Epithelial cell of proximal tubule (primary cell): ENCODE results near the gene RGS3. TPM values are rescaled to one million over a fixed set of nuclear protein-coding genes. Genes with fewer than 3 reads are reported as not detected.
"Not testable (repeated sequence)": the region's sequence is repeated elsewhere in the genome, so short reads cannot be mapped to it uniquely, and the experiment has no call there.

ENCODE experiments used
- DNase-seq: peaks from one replicate; pipeline ENCODE4 v3.0.0-alpha.2; 2011; ENCODE audit warnings: low read depth
- H3K4me3 ChIP-seq: 2 replicates; pipeline ENCODE4 v1.5.1; 2011; ENCODE audit warnings: low read depth, mild to moderate bottlenecking, low read length
- CTCF ChIP-seq: conservative IDR thresholded peaks from 2 replicates; pipeline ENCODE4 v1.5.1; 2012; ENCODE audit warnings: low read depth, mild to moderate bottlenecking, low read length
- total RNA-seq: library from RNA; depleted of rRNA; stranded (reverse); fragments of >200 nt; gene quantifications from 2 replicates; pipeline ENCODE4 v1.2.3, GENCODE V29; 2015

The RGS3 gene
- total RNA-seq, 1 donor from 2014 or later: 79.2 TPM

GRCh38 chr9:113634596-113635515 is 171.3 kb downstream of the RGS3 start:
- TF ChIP-seq CTCF: no peak
- DNase-seq: no peak
- H3K4me3 ChIP-seq: no peak overlapping the region

GRCh38 chr9:113635586-113635985 is 172.1 kb downstream of the RGS3 start:
- DNase-seq: no peak
- no peak overlapping the region for H3K4me3 ChIP-seq
- no peak for TF ChIP-seq CTCF

- H3K4me3 ChIP-seq: no peak overlapping the region
- TF ChIP-seq CTCF: no peak
- DNase-seq: no peak
Observed at GRCh38 chr9:113636165-113636564, 172.6 kb downstream of the RGS3 start.

GRCh38 chr9:113636693-113637092 is 173.2 kb downstream of the RGS3 start:
- DNase-seq: no peak
- TF ChIP-seq CTCF: no peak
- H3K4me3 ChIP-seq: no peak overlapping the region

DNA sequence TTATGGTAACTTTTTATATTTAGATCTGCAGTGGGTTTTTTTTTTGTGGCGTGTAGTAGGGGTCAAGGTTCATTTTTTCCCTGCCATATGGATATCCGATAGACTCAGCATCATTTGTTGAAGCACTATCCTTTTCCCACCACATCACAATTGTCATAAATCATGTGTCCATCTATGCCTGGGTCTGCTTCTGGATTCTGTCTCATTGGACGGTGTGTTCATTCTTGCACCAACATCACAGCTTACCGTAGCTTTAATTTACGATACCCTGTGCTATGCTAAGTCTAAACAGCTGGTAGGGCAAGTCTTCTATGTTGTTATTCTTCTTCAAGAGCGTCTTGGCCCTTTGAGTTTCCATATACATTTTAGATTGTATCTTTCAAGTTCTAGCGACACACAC is 175.0 kb downstream of the RGS3 start:
- TF ChIP-seq CTCF: no peak
- DNase-seq: no peak
- H3K4me3 ChIP-seq: no peak overlapping the region

GRCh38 chr9:113638897-113639296 is 175.4 kb downstream of the RGS3 start:
- no peak for DNase-seq
- H3K4me3 ChIP-seq: no peak overlapping the region
- no peak for TF ChIP-seq CTCF

- DNase-seq, H3K4me3 ChIP-seq: not testable (repeated sequence)
Observed at GRCh38 chr9:113639411-113639970, 176.0 kb downstream of the RGS3 start.
